H1 (cell line): ENCODE results near the gene GRIN3A. TPM values are rescaled to one million over a fixed set of nuclear protein-coding genes. Genes with fewer than 3 reads are reported as not detected.

ENCODE experiments used
- CTCF ChIA-PET: fragments of 300-600 bp; sonication (Branson Sonifier 250); formaldehyde crosslinking; loops from one replicate; lab custom pipeline; 2021; ENCODE audit not compliant: partially characterized antibody; lab: Charles Lee
- POLR2A ChIA-PET: fragments of 300-600 bp; sonication (Branson Sonifier 250); formaldehyde crosslinking; loops from one replicate; lab custom pipeline; 2021; ENCODE audit warnings: inconsistent platforms; ENCODE audit not compliant: partially characterized antibody; lab: Charles Lee
- DNase-seq, 2 experiments: peaks; one replicate each; pipeline versions ENCODE4 v3.0.0 to v3.0.0-alpha.2; 2010 to 2022; ENCODE audit warnings: low spot score in 2 of 2, low read depth in 1 of 2, mixed read lengths in 1 of 2
- FAIRE-seq: peaks from 2 replicates; lab custom pipeline; 2011; peaks lifted over from hg19 to GRCh38; lab: Jason Lieb, UNC
- H2AFZ ChIP-seq: 2 replicates; pipeline ENCODE4 v1.8.1; 2012; ENCODE audit warnings: low read length, inconsistent platforms
- H2AK5ac ChIP-seq: 2 replicates; pipeline ENCODE4 v1.6.1; 2013; ENCODE audit warnings: low read depth, low read length
- H2BK120ac ChIP-seq: replicated peaks from 2 replicates; pipeline ENCODE3; 2013; ENCODE audit warnings: low read depth, low read length, inconsistent platforms
- H2BK12ac ChIP-seq: 2 replicates; pipeline ENCODE4 v1.6.1; 2013; ENCODE audit warnings: low read depth, low read length
- H2BK15ac ChIP-seq: 2 replicates; pipeline ENCODE4 v1.6.1; 2013; ENCODE audit warnings: low read length
- H2BK20ac ChIP-seq: 2 replicates; pipeline ENCODE4 v1.6.1; 2013; ENCODE audit warnings: low read length
- H2BK5ac ChIP-seq: 2 replicates; pipeline ENCODE4 v1.6.1; 2013; ENCODE audit warnings: low read depth, low read length
- H3K14ac ChIP-seq: 2 replicates; pipeline ENCODE4 v1.6.1; 2013; ENCODE audit warnings: inconsistent platforms; ENCODE audit not compliant: insufficient read length
- H3K18ac ChIP-seq: 2 replicates; pipeline ENCODE4 v1.6.1; 2013; ENCODE audit warnings: low read length; ENCODE audit errors: extremely low read depth
- H3K23ac ChIP-seq: 2 replicates; pipeline ENCODE4 v1.6.1; 2013; ENCODE audit warnings: inconsistent platforms; ENCODE audit not compliant: insufficient read length
- H3K23me2 ChIP-seq: 2 replicates; pipeline ENCODE4 v1.6.1; 2013; ENCODE audit warnings: low read depth, low read length
- H3K27ac ChIP-seq: 2 replicates; pipeline ENCODE4 v1.6.1; 2011; ENCODE audit warnings: low read depth, low read length, inconsistent platforms
- H3K27me3 ChIP-seq, 4 experiments: replicated peaks in 1 of 4; 1 replicate in 1 of 4; 2 replicates in 3 of 4; pipeline versions ENCODE4 v1.6.1 to v1.8.1; 2011 to 2013; ENCODE audit warnings: low read length in 3 of 4, mild to moderate bottlenecking in 3 of 4, inconsistent platforms in 2 of 4, mixed read lengths in 2 of 4, moderate library complexity in 1 of 4; ENCODE audit not compliant: control insufficient read depth in 3 of 4, insufficient read depth in 3 of 4; ENCODE audit errors: extremely low read depth in 1 of 4
- H3K36me3 ChIP-seq, 4 experiments: 2 replicates each; pipeline versions ENCODE4 v1.6.1 to v1.8.1; 2011 to 2013; ENCODE audit warnings: mild to moderate bottlenecking in 4 of 4, low read length in 3 of 4, moderate library complexity in 2 of 4, control low read depth in 1 of 4, inconsistent platforms in 1 of 4; ENCODE audit not compliant: insufficient read depth in 4 of 4, control insufficient read depth in 2 of 4
- H3K4ac ChIP-seq: replicated peaks from 2 replicates; pipeline ENCODE3; 2013; ENCODE audit warnings: low read length, low read depth, mixed read lengths, inconsistent platforms; ENCODE audit not compliant: insufficient read length
- H3K4me1 ChIP-seq, 4 experiments: replicated peaks in 1 of 4; 1 replicate in 1 of 4; 2 replicates in 3 of 4; pipeline versions ENCODE4 v1.6.1 to v1.8.1; 2011 to 2013; ENCODE audit warnings: low read length in 3 of 4, inconsistent platforms in 2 of 4, mixed read lengths in 1 of 4; ENCODE audit not compliant: insufficient read depth in 4 of 4, control insufficient read depth in 3 of 4
- H3K4me2 ChIP-seq, 2 experiments: 2 replicates each; pipeline versions ENCODE4 v1.6.1 to v1.8.1; 2011 to 2013; ENCODE audit warnings: low read depth in 2 of 2, low read length in 2 of 2, control low read depth in 1 of 2, inconsistent platforms in 1 of 2, mild to moderate bottlenecking in 1 of 2; ENCODE audit not compliant: insufficient read depth in 1 of 2
- H3K4me3 ChIP-seq, 4 experiments: fragments of 200-600, 300-600 bp in 1 of 4; sonication (generic), shearing (Covaris generic), sonication (Bioruptor Twin) in 1 of 4; 2 replicates each; pipeline versions ENCODE4 v1.5.1 to v1.8.1; 2011 to 2016; ENCODE audit warnings: low read length in 4 of 4, low read depth in 3 of 4, control low read depth in 2 of 4, inconsistent platforms in 2 of 4, mild to moderate bottlenecking in 2 of 4, mixed read lengths in 1 of 4, moderate library complexity in 1 of 4; ENCODE audit not compliant: insufficient read depth in 2 of 4; ENCODE audit errors: extremely low read depth in 1 of 4
- H3K56ac ChIP-seq: replicated peaks from 2 replicates; pipeline ENCODE3; 2013; ENCODE audit warnings: low read depth, mild to moderate bottlenecking, mixed read lengths, low read length, inconsistent platforms; ENCODE audit not compliant: insufficient read length
- H3K79me1 ChIP-seq: 2 replicates; pipeline ENCODE4 v1.6.1; 2013; ENCODE audit warnings: low read depth, low read length, control low read depth
- H3K79me2 ChIP-seq, 2 experiments: 2 replicates each; pipeline versions ENCODE4 v1.6.1 to v1.8.1; 2012 to 2013; ENCODE audit warnings: low read length in 2 of 2, mild to moderate bottlenecking in 2 of 2, inconsistent platforms in 1 of 2; ENCODE audit not compliant: insufficient read depth in 2 of 2, control insufficient read depth in 1 of 2
- H3K9ac ChIP-seq, 4 experiments: replicated peaks in 1 of 4; 1 replicate in 1 of 4; 2 replicates in 3 of 4; pipeline versions ENCODE4 v1.6.1 to v1.8.1; 2011 to 2013; ENCODE audit warnings: low read depth in 3 of 4, low read length in 3 of 4, control low read depth in 2 of 4, mild to moderate bottlenecking in 2 of 4, moderate library complexity in 2 of 4, inconsistent platforms in 1 of 4; ENCODE audit errors: extremely low read depth in 1 of 4
- H3K9me3 ChIP-seq, 2 experiments: 2 replicates each; pipeline versions ENCODE4 v1.6.1 to v1.8.1; 2012 to 2013; ENCODE audit warnings: mild to moderate bottlenecking in 2 of 2, moderate library complexity in 2 of 2, control low read depth in 1 of 2, inconsistent platforms in 1 of 2, low read depth in 1 of 2, low read length in 1 of 2, mixed read lengths in 1 of 2; ENCODE audit not compliant: insufficient read depth in 2 of 2
- H4K20me1 ChIP-seq, 2 experiments: replicated peaks in 1 of 2; 2 replicates each; pipeline versions ENCODE3 to v1.8.1; 2011 to 2013; ENCODE audit warnings: inconsistent platforms in 2 of 2, low read length in 2 of 2, mild to moderate bottlenecking in 1 of 2; ENCODE audit not compliant: insufficient read depth in 2 of 2, control insufficient read depth in 1 of 2
- H4K5ac ChIP-seq: 2 replicates; pipeline ENCODE4 v1.6.1; 2013; ENCODE audit warnings: low read length, low read depth, mixed read lengths, inconsistent platforms; ENCODE audit not compliant: insufficient read length
- H4K8ac ChIP-seq: 2 replicates; pipeline ENCODE4 v1.8.0; 2013; ENCODE audit warnings: mild to moderate bottlenecking, moderate library complexity, low read length, inconsistent platforms; ENCODE audit not compliant: insufficient read depth; ENCODE audit errors: extremely low read depth
- H4K91ac ChIP-seq: replicated peaks from 2 replicates; pipeline ENCODE3; 2013; ENCODE audit warnings: low read length, mixed read lengths, inconsistent platforms; ENCODE audit not compliant: insufficient read length
- BRCA1 ChIP-seq: IDR thresholded peaks from 2 replicates; pipeline ENCODE4 v1.6.1; 2012; ENCODE audit warnings: low read depth, low read length, improper control_type of control experiment
- KDM5A ChIP-seq: fragments of 200-600 bp; IDR thresholded peaks from 2 replicates; pipeline ENCODE4 v1.7.1; 2012; ENCODE audit warnings: mild to moderate bottlenecking, low read length, inconsistent platforms, mixed read lengths
- POLR2A ChIP-seq, 2 experiments: IDR thresholded peaks; 1 replicate in 1 of 2; 2 replicates in 1 of 2; pipeline ENCODE4 v1.6.1; 2011; ENCODE audit warnings: low read depth in 2 of 2, low read length in 2 of 2, mild to moderate bottlenecking in 2 of 2; ENCODE audit errors: control extremely low read depth in 1 of 2
- POLR2AphosphoS5 ChIP-seq: IDR thresholded peaks from 2 replicates; pipeline ENCODE4 v1.6.1; 2011; ENCODE audit warnings: low read depth, low read length
- polyA plus RNA-seq, 7 experiments: library from polyadenylated mRNA; depleted of rRNA in 3 of 7; stranded (reverse) in 5 of 7; unstranded in 2 of 7; fragments of >200 nt in 5 of 7; fragments of 200-250 nt in 2 of 7; gene quantifications; 1 replicate in 5 of 7; 2 replicates in 1 of 7; 4 replicates in 1 of 7; pipeline versions ENCODE4 v1.2.1 to v1.2.3, GENCODE V29; 2011 to 2013; ENCODE audit warnings: missing spikeins in 2 of 7, mixed read lengths in 2 of 7
- total RNA-seq: library from RNA; stranded (reverse); fragmentation: NEBNext Ultra II Directional; extraction: Animal tissue kit (Norgen Biotek cat#: 25700); gene quantifications from 2 replicates; pipeline ENCODE4 v1.2.1, GENCODE V29; 2021

GRIN3A gene
- total and polyA plus RNA-seq, 2 of the 8 experiments (the other 6 are each of a cell fraction or from before 2014, with no cell fraction given) = 0.04 TPM; not detected in 1

DNA sequence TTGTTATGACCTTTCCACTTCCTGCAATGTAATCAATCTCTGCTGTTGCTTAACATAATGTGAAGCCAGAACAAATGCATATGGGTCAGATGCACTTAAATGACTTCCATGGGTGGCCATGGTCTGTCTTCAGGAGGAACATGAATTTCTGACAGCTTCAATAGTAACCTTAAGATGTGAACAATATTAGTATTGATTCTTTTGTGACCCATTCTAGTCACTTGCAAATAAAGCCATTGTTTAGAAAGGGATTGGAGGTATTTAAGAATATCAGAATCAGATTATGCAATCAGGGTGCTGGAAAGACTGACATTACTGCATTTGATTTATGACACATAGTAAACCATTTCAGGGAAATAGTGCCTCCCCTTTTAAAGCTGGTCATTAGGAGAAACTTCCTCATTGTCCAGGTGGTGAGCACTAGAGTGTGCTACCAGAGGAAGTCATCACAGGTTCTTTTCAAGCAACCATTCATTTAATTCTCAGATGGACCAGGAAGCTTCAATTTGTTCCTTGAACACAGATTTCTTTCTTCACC is 32.1 kb downstream of the GRIN3A start:
- peaks cover 0 to 2% (median 0%) of the 10 kb centered on the region in 4 experiments; a peak in 1 of 7 replicates for H3K27me3 ChIP-seq
- no peaks in the 10 kb centered on the region for H3K36me3 ChIP-seq
- H2BK5ac ChIP-seq = no peak overlapping the region
- DNase-seq = no peak
- H3K18ac ChIP-seq = no peak overlapping the region
- H3K9me3 ChIP-seq = no peaks in the 10 kb centered on the region
- no peak overlapping the region for H3K4me3 ChIP-seq
- TF ChIP-seq POLR2A (IDR thresholded peaks at IDR 0.05; ENCODE audit: control extremely low read depth in 1 of 2, low read depth in 2 of 2, low read length in 2 of 2) (no peak), KDM5A (no peak), POLR2AphosphoS5 (no peak), BRCA1 (no peak)
- H3K56ac ChIP-seq = no peak overlapping the region
- H4K20me1 ChIP-seq = no peaks in the 10 kb centered on the region
- no peak overlapping the region for H4K5ac ChIP-seq
- H4K91ac ChIP-seq = no peak overlapping the region
- ChIA-PET CTCF (no interaction called here), POLR2A (no interaction called here)
- H2AFZ ChIP-seq = no peak overlapping the region
- no peak overlapping the region for H2BK15ac ChIP-seq
- no peaks in the 10 kb centered on the region for H3K79me1 ChIP-seq
- no peak overlapping the region for H2BK12ac ChIP-seq
- no peak overlapping the region for H3K9ac ChIP-seq
- no peak overlapping the region for H4K8ac ChIP-seq
- H2BK120ac ChIP-seq = no peak overlapping the region
- no peak overlapping the region for H3K4ac ChIP-seq
- H2BK20ac ChIP-seq = no peak overlapping the region
- H3K27ac ChIP-seq = no peak overlapping the region
- H3K4me1 ChIP-seq = peaks cover 0 to 6% (median 3%) of the 10 kb centered on the region in 4 experiments; a peak in 5 of 7 replicates
- H3K14ac ChIP-seq = no peak overlapping the region
- H3K23me2 ChIP-seq = peaks cover 2% of the 10 kb centered on the region; the same call in 1 of the 2 replicates
- H2AK5ac ChIP-seq = no peak overlapping the region
- no peak overlapping the region for H3K23ac ChIP-seq
- no peak for FAIRE-seq
- H3K79me2 ChIP-seq = no peaks in the 10 kb centered on the region
- H3K4me2 ChIP-seq = no peak overlapping the region
